Embryonic facial prominence (tissue), 1 donor: ENCODE results near the gene C5orf15.

Experiments
- DNase-seq: peaks from one replicate; pipeline ENCODE4 v3.0.0-alpha.2; 2016; ENCODE audit errors: extremely low spot score

Gene C5orf15

GRCh38 chr5:133968204-133968980, at the start of gene C5orf15:
TSS of gene C5orf15 (minus strand) at chr5:133968625. CDS start at chr5:133968584, 41 bp downstream.
- DNase-seq, result peak; percentile 98

DNA sequence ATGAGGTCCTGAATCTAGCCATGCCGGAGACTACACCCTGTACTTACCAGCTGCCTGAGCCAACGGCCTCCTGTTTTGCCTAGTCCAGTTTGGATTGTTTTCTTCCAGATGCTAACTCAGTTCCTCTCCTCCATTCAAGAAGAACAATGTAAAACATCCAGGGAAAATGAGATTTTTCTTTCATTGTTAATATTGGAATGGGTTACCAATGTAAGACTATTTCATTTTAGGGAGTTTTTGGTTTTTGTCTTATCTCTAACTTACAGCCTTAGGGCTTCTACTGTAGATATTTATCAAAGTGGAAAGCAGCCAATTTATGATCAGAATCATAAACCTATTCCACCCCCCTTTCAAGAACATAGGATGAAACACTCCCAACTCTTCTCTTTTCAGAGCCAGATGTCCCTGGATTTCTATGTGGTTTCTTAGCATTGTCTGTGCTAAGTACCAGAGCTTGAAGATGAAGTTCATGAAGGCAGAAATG, 39.9 kb upstream of the C5orf15 start:
- DNase-seq, result no peak

GRCh38 chr5:134007581-134008265, 39.3 kb upstream of the C5orf15 start:
- DNase-seq, result no peak

GRCh38 chr5:134006115-134006514, 37.7 kb upstream of the C5orf15 start:
- DNase-seq, result no peak

DNA sequence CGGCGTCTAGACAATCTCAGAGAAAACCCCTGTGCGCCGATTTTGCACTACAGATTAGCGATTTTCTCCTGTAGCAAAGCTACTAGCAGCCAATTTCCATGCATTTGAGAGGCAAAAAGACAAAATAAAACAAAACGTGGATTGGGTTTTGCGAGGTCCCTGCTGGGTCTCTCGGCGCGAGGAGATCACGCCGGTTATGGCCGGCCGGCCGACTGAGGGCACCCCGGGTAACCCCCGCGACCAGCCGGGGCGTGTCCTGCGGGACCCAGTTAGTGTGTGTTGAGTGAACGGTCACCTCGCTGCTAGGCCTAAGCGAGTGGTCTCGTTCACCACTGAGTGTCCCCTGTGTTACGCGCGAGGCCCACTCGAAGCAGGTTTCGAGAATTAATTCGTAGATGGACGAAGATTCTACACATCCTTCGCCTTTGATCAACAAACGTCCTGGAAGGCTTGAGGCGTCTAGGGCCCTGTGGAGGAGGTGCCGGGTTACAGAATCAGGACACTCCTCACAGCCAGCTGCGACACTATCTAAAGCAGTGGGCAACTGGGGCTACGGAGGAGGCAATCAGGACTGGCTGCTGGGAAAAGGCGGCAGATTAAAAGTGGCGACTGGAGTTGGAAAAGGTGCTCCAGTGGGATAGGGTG, 37.1 kb upstream of the C5orf15 start:
- DNase-seq, result no peak

DNA sequence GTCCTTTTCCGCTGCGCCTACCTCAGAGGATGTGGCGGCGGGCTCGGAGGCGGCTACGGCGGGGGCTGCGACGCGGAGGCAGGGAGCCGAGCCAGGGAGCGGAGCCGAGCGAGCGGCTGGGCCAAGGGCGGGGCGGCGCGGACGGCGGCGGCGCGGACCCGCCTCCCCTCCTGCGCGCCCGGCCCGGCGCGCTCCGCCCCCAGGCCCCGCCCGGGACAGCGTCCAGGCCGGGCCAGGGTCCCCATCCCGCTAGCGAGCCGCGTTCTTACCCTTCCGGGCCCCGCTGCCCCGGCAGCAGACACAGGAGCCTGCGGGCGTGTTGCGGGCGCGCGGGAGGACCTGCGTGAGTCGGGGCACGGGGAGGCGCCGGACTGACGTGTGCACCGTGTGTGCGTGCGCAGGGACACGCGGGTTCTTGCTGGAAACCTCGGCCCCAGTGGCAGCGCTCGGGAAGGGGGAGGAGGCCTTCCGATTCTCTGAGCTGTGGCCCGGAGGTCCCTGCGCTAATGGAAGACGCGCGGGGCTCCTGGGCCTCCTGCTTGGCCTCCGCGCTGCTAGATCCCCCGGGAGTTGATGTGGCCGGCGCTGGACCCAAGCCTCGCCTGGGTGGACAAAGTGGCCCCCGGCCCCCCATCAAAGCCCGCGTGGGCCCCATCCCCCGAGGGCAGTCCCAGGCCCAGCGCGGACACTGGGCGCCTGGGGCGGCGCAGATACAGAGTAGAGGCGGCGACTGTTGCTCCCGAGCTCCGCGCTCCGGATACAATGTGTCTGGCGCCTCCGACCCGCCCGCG, 36.4 kb upstream of the C5orf15 start, which contains the start of gene VDAC1:
TSS of gene VDAC1 (minus strand) at position 350 of the 791 bp plus-strand sequence. CDS start 11,963 bp downstream, outside the sequence.
- DNase-seq, result peak; percentile 61

GRCh38 chr5:134003817-134004625, 35.6 kb upstream of the C5orf15 start:
- no peak for DNase-seq

- DNase-seq, result no peak
Measured at GRCh38 chr5:134003064-134003816, 34.8 kb upstream of the C5orf15 start.

GRCh38 chr5:134001938-134002731, 33.7 kb upstream of the C5orf15 start:
- no peak for DNase-seq

DNA sequence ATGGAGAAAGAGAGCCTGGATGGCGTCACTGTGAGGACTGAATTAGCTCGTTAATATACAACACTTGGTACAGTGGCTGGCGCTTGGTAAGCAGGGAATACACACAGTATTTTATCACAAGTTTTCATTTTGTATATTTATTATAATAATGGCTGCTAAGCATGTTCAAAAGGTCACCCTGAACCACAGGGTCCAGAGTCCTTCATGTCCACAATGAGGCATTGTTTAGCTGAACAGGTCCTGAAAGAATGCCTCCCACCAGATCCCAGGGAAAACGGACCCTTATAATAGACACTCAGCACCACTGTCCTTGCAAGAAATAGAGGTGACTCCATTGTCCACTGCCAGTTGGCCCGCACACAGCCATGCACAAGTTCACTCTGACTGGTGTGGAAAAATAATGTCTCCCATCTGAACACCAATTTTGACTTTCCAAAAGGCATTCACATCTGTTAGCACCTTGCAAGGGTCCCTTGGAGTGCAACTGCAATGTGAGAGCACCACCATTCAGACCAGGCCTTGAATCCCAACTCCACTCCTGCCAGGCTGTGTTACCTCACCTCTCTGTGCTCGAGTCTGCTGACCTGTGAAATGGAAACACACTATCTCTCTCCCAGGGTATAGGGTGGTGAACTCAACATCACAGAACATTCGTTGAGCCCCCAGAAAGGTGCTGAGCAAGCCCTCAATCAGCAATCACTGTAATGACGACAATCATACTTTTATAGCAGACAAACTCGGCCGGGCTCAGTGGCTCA, 32.5 kb upstream of the C5orf15 start:
- no peak for DNase-seq

DNA sequence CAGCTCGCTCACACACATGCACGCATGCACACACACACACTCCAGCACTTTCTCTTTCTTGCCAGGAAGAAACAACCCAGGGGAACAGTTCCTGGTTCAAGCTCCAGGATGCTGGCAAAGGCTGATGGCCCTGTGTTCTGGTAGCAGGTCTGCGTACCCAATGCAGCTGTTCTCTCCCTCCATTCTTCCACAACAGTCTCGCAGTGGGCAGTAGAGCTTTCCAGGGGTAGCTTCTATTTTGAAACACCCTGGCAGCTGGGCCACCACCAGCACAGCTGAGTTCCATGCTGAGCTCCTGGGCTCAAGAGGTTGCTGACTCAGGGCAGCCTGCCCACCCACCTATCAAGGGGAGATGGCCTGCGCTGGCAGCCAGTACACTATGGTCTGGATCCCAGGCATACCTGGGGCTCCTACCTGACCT, 31.7 kb upstream of the C5orf15 start:
- DNase-seq, result no peak

GRCh38 chr5:133998807-133999206, 30.4 kb upstream of the C5orf15 start:
- no peak for DNase-seq

- no peak for DNase-seq
Measured at GRCh38 chr5:133998042-133998441, 29.6 kb upstream of the C5orf15 start.

DNA sequence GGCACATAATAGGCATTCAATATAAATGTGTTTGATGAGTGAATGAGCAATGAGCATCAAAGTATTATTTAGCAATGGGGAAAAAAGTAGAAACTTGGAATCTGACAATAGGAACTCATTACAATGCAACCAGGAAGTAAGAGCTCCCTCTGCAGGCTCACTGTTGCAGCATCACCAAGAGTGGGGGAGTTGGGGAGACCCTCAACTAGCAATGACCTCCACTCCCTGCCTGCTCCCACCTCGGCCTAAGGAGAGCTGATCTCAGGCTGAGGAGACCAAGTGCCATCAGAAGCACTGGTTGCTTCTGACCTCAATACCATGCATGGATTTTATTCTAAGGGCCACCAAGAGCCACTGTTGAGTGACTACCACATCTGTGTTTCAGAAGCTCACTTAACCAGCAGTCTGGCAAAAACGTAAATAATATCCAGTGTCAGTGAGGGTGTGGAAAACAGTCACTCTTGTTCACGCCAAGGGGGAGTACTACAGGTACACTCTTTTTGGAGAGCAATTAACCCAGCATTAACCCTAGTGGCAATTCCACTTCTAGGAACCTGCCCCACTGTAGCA, 28.3 kb upstream of the C5orf15 start:
- no peak for DNase-seq

DNA sequence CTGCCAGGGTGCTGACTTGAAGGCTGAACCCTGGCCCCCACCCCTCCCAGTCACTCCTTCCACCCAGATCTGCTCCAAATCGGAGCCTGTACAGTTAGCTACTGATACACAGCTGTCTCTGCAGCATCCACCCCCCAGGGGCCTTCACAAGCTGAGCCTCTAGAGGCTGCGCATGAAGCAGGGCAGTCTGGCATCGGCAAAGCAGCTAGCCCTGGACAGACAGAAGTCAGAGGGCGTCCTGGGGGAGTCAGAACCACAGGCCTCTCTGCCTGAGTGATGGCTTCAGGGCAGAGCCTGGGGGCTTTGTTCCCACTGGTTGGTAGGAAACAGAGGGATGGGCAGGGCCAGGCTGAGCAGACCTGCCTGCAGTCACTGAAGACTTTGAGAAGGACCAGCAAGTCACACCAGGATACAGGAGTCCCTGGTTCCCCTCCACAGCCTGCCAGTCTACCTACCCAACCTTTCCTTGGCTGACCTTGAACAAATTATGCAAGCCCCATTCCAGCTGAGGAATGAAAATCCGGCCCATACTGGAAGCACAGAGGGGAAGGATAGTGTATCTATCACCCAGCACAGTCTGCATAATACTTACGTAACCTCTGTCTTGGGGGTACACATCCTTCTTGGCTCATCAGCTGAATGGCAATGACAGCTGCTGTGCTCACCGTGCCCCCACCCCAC, 27.6 kb upstream of the C5orf15 start:
- no peak for DNase-seq

GRCh38 chr5:133995341-133995740, 26.9 kb upstream of the C5orf15 start:
- DNase-seq, result no peak

- no peak for DNase-seq
Measured at GRCh38 chr5:133994990-133995333, 26.5 kb upstream of the C5orf15 start.
